SK-N-SH (cell line): Measurements from ENCODE around the gene LRRC26. TPM values are rescaled to one million over a fixed set of nuclear protein-coding genes. Genes with fewer than 3 reads are reported as not detected.

Experiments used
- CTCF ChIA-PET: fragments of 300-600, 350-600 bp; formaldehyde crosslinking; extraction: SDS; loops from one replicate; lab custom pipeline; 2021; lab: Yijun Ruan, JAX
- POLR2A ChIA-PET: fragments of 350-600 bp; sonication (Branson Sonifier 250); formaldehyde crosslinking; extraction: SDS; loops from one replicate; lab custom pipeline; 2020; ENCODE audit warnings: antibody characterized with exemption, inconsistent platforms; lab: Yijun Ruan, JAX
- DNase-seq: peaks from one replicate; pipeline ENCODE4 v3.0.0; 2012
- H2AFZ ChIP-seq: fragments of 200-600 bp; sonication (generic); 2 replicates; pipeline ENCODE4 v1.8.1; 2016; ENCODE audit warnings: antibody characterized with exemption, mild to moderate bottlenecking, low read depth
- H3F3A ChIP-seq: fragments of 200-600 bp; sonication (generic); replicated peaks from 2 replicates; pipeline ENCODE3; 2016; ENCODE audit warnings: antibody characterized with exemption, mild to moderate bottlenecking; ENCODE audit not compliant: insufficient read depth
- H3K27ac ChIP-seq, 2 experiments: fragments of 200-500 bp in 1 of 2; fragments of 200-600 bp in 1 of 2; sonication (Bioruptor generic) in 1 of 2; sonication (generic), shearing (Covaris generic) in 1 of 2; 2 replicates each; pipeline versions ENCODE4 v1.5.1 to v1.6.1; 2014 to 2016; ENCODE audit warnings: low read depth in 2 of 2, inconsistent platforms in 1 of 2, low read length in 1 of 2, mild to moderate bottlenecking in 1 of 2, mixed read lengths in 1 of 2
- H3K27me3 ChIP-seq: fragments of 200-600 bp; sonication (generic), shearing (Covaris generic); 2 replicates; pipeline ENCODE4 v1.6.1; 2016; ENCODE audit warnings: mixed run types; ENCODE audit not compliant: insufficient read depth
- H3K36me3 ChIP-seq, 2 experiments: fragments of 200-500 bp in 1 of 2; fragments of 200-600 bp in 1 of 2; sonication (Bioruptor generic) in 1 of 2; sonication (generic) in 1 of 2; replicated peaks in 1 of 2; 2 replicates each; pipeline versions ENCODE3 to v1.5.1; 2014 to 2016; ENCODE audit warnings: low read length in 1 of 2, mild to moderate bottlenecking in 1 of 2; ENCODE audit not compliant: insufficient read depth in 2 of 2, control insufficient read depth in 1 of 2
- H3K4me1 ChIP-seq, 2 experiments: fragments of 200-500 bp in 1 of 2; fragments of 200-600 bp in 1 of 2; sonication (Bioruptor generic) in 1 of 2; sonication (generic), shearing (Covaris generic) in 1 of 2; 2 replicates each; pipeline versions ENCODE4 v1.5.1 to v1.6.1; 2014 to 2016; ENCODE audit warnings: low read depth in 1 of 2, low read length in 1 of 2, mixed run types in 1 of 2; ENCODE audit not compliant: insufficient read depth in 2 of 2, control insufficient read depth in 1 of 2
- H3K4me2 ChIP-seq: fragments of 200-600 bp; sonication (generic), shearing (Covaris generic); 2 replicates; pipeline ENCODE4 v1.6.1; 2017; ENCODE audit warnings: mixed run types
- H3K4me3 ChIP-seq, 2 experiments: fragments of 200-500 bp in 1 of 2; fragments of 200-600 bp in 1 of 2; sonication (Bioruptor generic) in 1 of 2; sonication (generic), shearing (Covaris generic) in 1 of 2; 2 replicates each; pipeline versions ENCODE4 v1.5.1 to v1.8.1; 2014 to 2016; ENCODE audit warnings: low read depth in 2 of 2, inconsistent platforms in 1 of 2, low read length in 1 of 2, mild to moderate bottlenecking in 1 of 2, mixed read lengths in 1 of 2, moderate library complexity in 1 of 2
- H3K79me2 ChIP-seq: fragments of 200-600 bp; sonication (generic); 2 replicates; pipeline ENCODE4 v1.8.1; 2017; ENCODE audit warnings: mild to moderate bottlenecking; ENCODE audit not compliant: insufficient read depth
- H3K9ac ChIP-seq: fragments of 200-600 bp; sonication (generic); 2 replicates; pipeline ENCODE4 v1.6.1; 2017; ENCODE audit warnings: mixed run types
- H3K9me2 ChIP-seq: fragments of 200-600 bp; sonication (generic); 2 replicates; pipeline ENCODE4 v1.6.1; 2017; ENCODE audit warnings: mixed run types
- H3K9me3 ChIP-seq: fragments of 200-600 bp; sonication (generic); 2 replicates; pipeline ENCODE4 v1.6.1; 2017; ENCODE audit warnings: mixed run types, mild to moderate bottlenecking, moderate library complexity
- H4K20me1 ChIP-seq: fragments of 200-600 bp; sonication (generic); 2 replicates; pipeline ENCODE4 v1.6.1; 2017; ENCODE audit warnings: mild to moderate bottlenecking, mixed run types; ENCODE audit not compliant: insufficient read depth
- EZH2phosphoT487 ChIP-seq: fragments of 200-600 bp; sonication (generic); IDR thresholded peaks from 2 replicates; pipeline ENCODE4 v1.6.1; 2017; ENCODE audit warnings: low read depth, mixed run types, mild to moderate bottlenecking, antibody characterized with exemption, moderate library complexity, borderline replicate concordance
- GATA2 ChIP-seq: sonication (generic); formaldehyde crosslinking; IDR thresholded peaks from 2 replicates; pipeline ENCODE4 v1.5.0; 2020; ENCODE audit warnings: mild to moderate bottlenecking, missing genetic modification reagents
- IRF3 ChIP-seq: fragments of 150-350 bp; IDR thresholded peaks from 2 replicates; pipeline ENCODE4 v1.6.1; 2016; ENCODE audit warnings: mild to moderate bottlenecking, low read depth, low read length
- MAX ChIP-seq: IDR thresholded peaks from 2 replicates; pipeline ENCODE4 v1.4.0; 2012; ENCODE audit warnings: low read depth
- NFIC ChIP-seq: IDR thresholded peaks from 2 replicates; pipeline ENCODE4 v1.4.0; 2012; ENCODE audit warnings: borderline replicate concordance
- PBX3 ChIP-seq: IDR thresholded peaks from 2 replicates; pipeline ENCODE4; 2012
- POLR2AphosphoS5 ChIP-seq: IDR thresholded peaks from 2 replicates; pipeline ENCODE4 v1.6.1; 2012; ENCODE audit warnings: low read depth, low read length
- RCOR1 ChIP-seq: fragments of 150-350 bp; IDR thresholded peaks from 2 replicates; pipeline ENCODE4 v1.6.1; 2017; ENCODE audit warnings: antibody characterized with exemption, low read length
- REST ChIP-seq: IDR thresholded peaks from 2 replicates; pipeline ENCODE4 v1.6.1; 2012; ENCODE audit warnings: mild to moderate bottlenecking, low read depth, low read length, moderate library complexity
- SIN3A ChIP-seq: IDR thresholded peaks from 2 replicates; pipeline ENCODE4 v1.6.1; 2012; ENCODE audit warnings: low read depth, mild to moderate bottlenecking, low read length, moderate library complexity, borderline replicate concordance
- SMC3 ChIP-seq: IDR thresholded peaks from 2 replicates; pipeline ENCODE4 v1.6.1; 2012; ENCODE audit warnings: low read depth, low read length, improper control_type of control experiment
- TAF1 ChIP-seq: IDR thresholded peaks from 2 replicates; pipeline ENCODE4 v1.6.1; 2012; ENCODE audit warnings: low read depth, mild to moderate bottlenecking, low read length, moderate library complexity, borderline replicate concordance
- TEAD4 ChIP-seq: IDR thresholded peaks from 2 replicates; pipeline ENCODE4 v1.4.0; 2012; ENCODE audit warnings: mild to moderate bottlenecking, borderline replicate concordance; ENCODE audit not compliant: insufficient read depth
- USF2 ChIP-seq: fragments of 150-350 bp; IDR thresholded peaks from 2 replicates; pipeline ENCODE4 v1.6.1; 2017; ENCODE audit warnings: antibody characterized with exemption, low read length, low read depth, borderline replicate concordance
- YY1 ChIP-seq: IDR thresholded peaks from 2 replicates; pipeline ENCODE4 v1.4.0; 2012; ENCODE audit warnings: low read depth, mild to moderate bottlenecking
- WGBS: methylation state at CpG from one replicate; pipeline ENCODE4 v1.1.6; 2017; ENCODE audit warnings: low lambda C conversion rate; 5-methylcytosine and 5-hydroxymethylcytosine counted together
- polyA plus RNA-seq, 3 experiments: library from polyadenylated mRNA; depleted of rRNA; stranded (reverse); fragments of >200 nt; gene quantifications; 2 replicates each; pipeline ENCODE4 v1.2.3, GENCODE V29; 2012
- TF ChIP-seq, protein P1 (sequence below): fragments of 200-600 bp; sonication (generic); IDR thresholded peaks from 2 replicates; pipeline ENCODE4 v1.6.1; 2017; ENCODE audit warnings: antibody characterized with exemption, mild to moderate bottlenecking, moderate library complexity

The LRRC26 gene
- polyA plus RNA-seq, 1 of the 3 experiments (the other 2 are of a cell fraction): not detected

DNA sequence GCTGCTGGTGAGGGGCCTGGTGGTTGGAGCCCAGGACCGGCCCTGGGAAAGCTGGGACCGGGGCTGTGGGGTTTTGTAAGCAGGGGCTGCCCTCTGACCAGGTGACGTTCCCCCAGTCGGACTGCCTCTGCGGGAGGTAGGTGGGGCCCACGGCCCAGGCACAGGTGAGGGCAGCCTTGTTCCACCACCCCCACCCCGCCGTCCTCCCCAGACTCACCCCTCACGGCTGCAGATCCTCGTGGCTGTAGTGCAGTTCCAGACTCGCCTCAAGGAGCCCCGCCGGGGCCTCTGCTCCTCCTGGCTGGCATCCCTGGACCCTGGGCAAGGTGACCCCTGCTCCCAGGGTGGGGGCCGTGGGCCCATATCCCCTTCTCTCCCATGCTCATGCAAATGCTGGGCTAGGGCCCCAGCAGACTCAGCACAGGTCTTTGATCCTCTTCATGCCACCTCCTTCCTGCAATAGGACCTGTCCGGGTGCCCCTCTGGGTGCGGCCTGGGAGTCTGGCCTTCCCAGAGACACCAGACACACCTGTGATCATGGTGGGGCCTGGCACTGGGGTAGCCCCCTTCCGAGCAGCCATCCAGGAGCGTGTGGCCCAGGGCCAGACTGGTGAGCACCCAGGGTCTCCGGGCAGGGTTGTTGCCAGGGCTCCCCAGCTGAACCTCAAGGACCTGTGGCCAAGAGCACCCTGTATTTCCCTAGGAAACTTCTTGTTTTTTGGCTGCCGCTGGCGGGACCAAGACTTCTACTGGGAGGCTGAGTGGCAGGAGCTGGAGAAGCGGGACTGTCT is 45.5 kb upstream of the LRRC26 start:
- Histone ChIP-seq H2AFZ (no peak overlapping the region), H3F3A (no peaks in the 10 kb centered on the region), H3K4me2 (no peak overlapping the region), H4K20me1 (no peaks in the 10 kb centered on the region), H3K9me2 (no peaks in the 10 kb centered on the region), H3K27ac (no peak overlapping the region), H3K9me3 (no peaks in the 10 kb centered on the region), H3K27me3 (no peaks in the 10 kb centered on the region), H3K4me1 (0 out of 4 replicates have a peak, but pooled peaks cover 0 to 5% of the 10 kb centered on the region in 2 experiments), H3K4me3 (no peak overlapping the region), H3K9ac (no peak overlapping the region)
- POLR2A ChIA-PET: no interaction called here
- CTCF ChIA-PET: interaction anchor here (0.6 to 1.9 kb wide), 3 partner anchors 10 to 21 kb away, joined by 3 to 7 read pairs (median 6); partner anchors contain the start of gene RNF224
- no peak for DNase-seq
- 95% methylated on average over 7 of the region's 22 CpGs for WGBS
- TF ChIP-seq MAX (no peak), POLR2AphosphoS5 (no peak), SIN3A (no peak), IRF3 (no peak)
- TF ChIP-seq, all 33 proteins: peak for 0
- no peaks in the 10 kb centered on the region for H3K79me2 ChIP-seq
- H3K36me3 ChIP-seq: peaks cover 0 to 14% of the 10 kb centered on the region in 2 experiments

- no peak overlapping the region for H3K4me3 ChIP-seq
- no peak overlapping the region for H3K27ac ChIP-seq
- WGBS: 95% methylated on average over 18 of the region's 19 CpGs
- H3K4me2 ChIP-seq: no peak overlapping the region
- no peak for DNase-seq
- H3K9me2 ChIP-seq: no peaks in the 10 kb centered on the region
- H3F3A ChIP-seq: no peaks in the 10 kb centered on the region
- H3K36me3 ChIP-seq: peaks cover 0 to 14% of the 10 kb centered on the region in 2 experiments
- no peaks in the 10 kb centered on the region for H4K20me1 ChIP-seq
- no peak overlapping the region for H2AFZ ChIP-seq
- no peak overlapping the region for H3K9ac ChIP-seq
- no peaks in the 10 kb centered on the region for H3K9me3 ChIP-seq
- no peaks in the 10 kb centered on the region for H3K27me3 ChIP-seq
- ChIA-PET CTCF (interaction anchor here (1.9 kb wide), 1 partner anchor 12 kb away, joined by 6 read pairs; the partner anchor contains the start of gene RNF224), POLR2A (interaction anchor here (1.3 to 1.9 kb wide), 2 partner anchors 14 to 26 kb away, joined by 3 to 6 read pairs; partner anchors contain the start of genes TPRN and TUBB4B)
- H3K79me2 ChIP-seq: no peaks in the 10 kb centered on the region
- H3K4me1 ChIP-seq: 0 out of 4 replicates have a peak, but pooled peaks cover 0 to 5% of the 10 kb centered on the region in 2 experiments
- TF ChIP-seq NFIC: no peak
- no peak for TF ChIP-seq USF2
- no peak for TF ChIP-seq YY1
- no peak for TF ChIP-seq TAF1
- no peak for TF ChIP-seq EZH2phosphoT487
- TF ChIP-seq, protein P1, sequence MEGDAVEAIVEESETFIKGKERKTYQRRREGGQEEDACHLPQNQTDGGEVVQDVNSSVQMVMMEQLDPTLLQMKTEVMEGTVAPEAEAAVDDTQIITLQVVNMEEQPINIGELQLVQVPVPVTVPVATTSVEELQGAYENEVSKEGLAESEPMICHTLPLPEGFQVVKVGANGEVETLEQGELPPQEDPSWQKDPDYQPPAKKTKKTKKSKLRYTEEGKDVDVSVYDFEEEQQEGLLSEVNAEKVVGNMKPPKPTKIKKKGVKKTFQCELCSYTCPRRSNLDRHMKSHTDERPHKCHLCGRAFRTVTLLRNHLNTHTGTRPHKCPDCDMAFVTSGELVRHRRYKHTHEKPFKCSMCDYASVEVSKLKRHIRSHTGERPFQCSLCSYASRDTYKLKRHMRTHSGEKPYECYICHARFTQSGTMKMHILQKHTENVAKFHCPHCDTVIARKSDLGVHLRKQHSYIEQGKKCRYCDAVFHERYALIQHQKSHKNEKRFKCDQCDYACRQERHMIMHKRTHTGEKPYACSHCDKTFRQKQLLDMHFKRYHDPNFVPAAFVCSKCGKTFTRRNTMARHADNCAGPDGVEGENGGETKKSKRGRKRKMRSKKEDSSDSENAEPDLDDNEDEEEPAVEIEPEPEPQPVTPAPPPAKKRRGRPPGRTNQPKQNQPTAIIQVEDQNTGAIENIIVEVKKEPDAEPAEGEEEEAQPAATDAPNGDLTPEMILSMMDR: no peak
- no peak for TF ChIP-seq PBX3
- no peak for TF ChIP-seq RCOR1
- no peak for TF ChIP-seq REST
- no peak for TF ChIP-seq GATA2 (CRISPR knock-in tag)
- TF ChIP-seq TEAD4: no peak
- no peak for TF ChIP-seq SMC3
Measured at GRCh38 chr9:137214620-137215019, 44.8 kb upstream of the LRRC26 start.
